PC-9 (cell line): ENCODE measurements around the gene MCFD2.

Source experiments
- CTCF ChIP-seq: fragments of 200-600 bp; sonication (generic); conservative IDR thresholded peaks from 2 replicates; pipeline ENCODE4 v1.6.1; 2017; ENCODE audit warnings: mixed run types, antibody characterized with exemption, mild to moderate bottlenecking, moderate library complexity
- EZH2 ChIP-seq: fragments of 200-600 bp; sonication (generic); IDR thresholded peaks from 2 replicates; pipeline ENCODE4 v1.8.0; 2017; ENCODE audit warnings: antibody characterized with exemption, low read depth

- TF ChIP-seq CTCF (no peak), EZH2 (no peak)
Measured at GRCh38 chr2:46863882-46864281, 51.7 kb downstream of the MCFD2 start.
